Measurements from ENCODE around the gene SLC5A4.

GRCh38 chr22:32240461-32240860 is 14.7 kb downstream of the SLC5A4 start:
- TF ChIP-seq CTCF (conservative IDR thresholded peaks at IDR 0.05) (no peak), EZH2 (IDR thresholded peaks at IDR 0.05; ENCODE audit: low read depth) (no peak)
